Esophagus squamous epithelium (tissue), 5 donors: ENCODE results near the gene ABCB8. TPM values are rescaled to one million over a fixed set of nuclear protein-coding genes. Genes with fewer than 3 reads are reported as not detected.
"Not testable (repeated sequence)": the region's sequence is repeated elsewhere in the genome, so short reads cannot be mapped to it uniquely, and the experiment has no call there.

Experiments
- DNase-seq: peaks from one replicate; lab custom pipeline; 2025; lab: John Stamatoyannopoulos, UW
- H3K27ac ChIP-seq, 4 donors: fragments of 200-600 bp; sonication (generic); one replicate each; pipeline ENCODE4 v1.5.1; 2016 to 2019; ENCODE audit warnings: mild to moderate bottlenecking in 1 of 4
- H3K27me3 ChIP-seq, 4 donors: fragments of 200-600 bp; sonication (generic); 1 replicate in 3 of 4; 2 replicates in 1 of 4; pipeline versions ENCODE4 v1.5.1 to v1.6.0; 2017 to 2021; ENCODE audit warnings: antibody characterized with exemption in 1 of 4
- H3K36me3 ChIP-seq, 3 donors: fragments of 200-600 bp; sonication (generic); one replicate each; pipeline ENCODE4 v1.5.1; 2016 to 2019
- H3K4me1 ChIP-seq, 3 donors: fragments of 200-600 bp; sonication (generic); one replicate each; pipeline ENCODE4 v1.5.1; 2017 to 2019
- H3K4me3 ChIP-seq, 4 donors: fragments of 200-600 bp; sonication (generic); 1 replicate in 3 of 4; 2 replicates in 1 of 4; pipeline ENCODE4 v1.5.1; 2016 to 2019; ENCODE audit warnings: mild to moderate bottlenecking in 2 of 4, moderate library complexity in 1 of 4
- H3K9me3 ChIP-seq, 3 donors: fragments of 200-600 bp; sonication (generic); one replicate each; pipeline ENCODE4 v1.5.1; 2016 to 2019
- CTCF ChIP-seq, 6 experiments: fragments of 450-650 bp in 4 of 6; fragments of 200-600 bp in 2 of 6; sonication (generic) in 2 of 6; IDR thresholded peaks; one replicate each; pipeline ENCODE4 v1.5.1; 2016 to 2019; ENCODE audit warnings: antibody characterized with exemption in 6 of 6, mild to moderate bottlenecking in 4 of 6, moderate library complexity in 4 of 6
- POLR2A ChIP-seq, 4 donors: fragments of 450-650 bp; IDR thresholded peaks; one replicate each; pipeline ENCODE4 v1.6.1; 2017; ENCODE audit warnings: antibody characterized with exemption in 4 of 4, mild to moderate bottlenecking in 4 of 4, moderate library complexity in 3 of 4
- WGBS, 2 donors: methylation state at CpG; one replicate each; pipeline ENCODE4 v1.1.5; 2018; 5-methylcytosine and 5-hydroxymethylcytosine counted together
- intact Hi-C: fragments of 100-400 bp; cut with DNase I; formaldehyde crosslinking; loops from one replicate; pipeline ENCODE4 v1.15.0; 2022
- total RNA-seq, 4 donors: library from RNA; depleted of rRNA; stranded (reverse); fragments of >200 nt; gene quantifications; one replicate each; pipeline ENCODE4 v1.1.0, GENCODE V29; 2016
- donor health status: DM: yes; HTN: yes; CAD: no.

The ABCB8 gene
- total RNA-seq, 4 donors from 2014 or later: 23.1 to 41.0 (median 26.1) TPM

- DNase-seq: no peak
- intact Hi-C loops: loop anchor here (5.0 kb wide), 1 partner anchor 88 kb away; no protein-coding TSS in a partner anchor
- WGBS, 2 donors: 64 to 75% methylated on average over 3 to 4 of the region's 4 CpGs
Observed at GRCh38 chr7:151024435-151025056, 3.7 kb upstream of the ABCB8 start, which contains the start of gene ATG9B. Gene ATG9B (minus strand): TSS chr7:151024494. CDS start chr7:151024423, 71 bp downstream.

GRCh38 chr7:151025924-151026671 is 2.2 kb upstream of the ABCB8 start:
- peaks cover 0 to 3% (median 0%) of the 10 kb centered on the region in 4 donors for H3K27me3 ChIP-seq
- peaks cover 0 to 6% (median 0%) of the 10 kb centered on the region in 3 donors for H3K36me3 ChIP-seq
- H3K4me1 ChIP-seq: peaks cover 13 to 46% (median 15%) of the 10 kb centered on the region in 3 donors
- 76 to 79% methylated on average over 4 of the region's 4 CpGs for WGBS, 2 donors
- no peak for TF ChIP-seq CTCF (IDR thresholded peaks at IDR 0.05)
- TF ChIP-seq POLR2A (IDR thresholded peaks at IDR 0.05): no peak
- DNase-seq: no peak
- H3K4me3 ChIP-seq: no peak overlapping the region
- intact Hi-C loops: loop anchor here (5.0 kb wide), 1 partner anchor 86 kb away; no protein-coding TSS in a partner anchor
- H3K27ac ChIP-seq: peak overlapping the region; percentile 6 to 96 (median 80)
- no peaks in the 10 kb centered on the region for H3K9me3 ChIP-seq

More at GRCh38 chr7:151024435-151025056, 3.7 kb upstream of the ABCB8 start, which contains the start of gene ATG9B:
- Histone ChIP-seq H3K4me1 (peaks cover 14 to 48% (median 14%) of the 10 kb centered on the region in 3 donors), H3K27ac (peak within 1 kb of the TSS in 3 of 4 donors; percentile 8 to 89 (median 60)), H3K9me3 (no peaks in the 10 kb centered on the region), H3K36me3 (no peaks in the 10 kb centered on the region), H3K27me3 (peaks cover 0 to 18% (median 0%) of the 10 kb centered on the region in 4 donors), H3K4me3 (peak within 1 kb of the TSS in 3 of 4 donors; percentile 11 to 27 (median 12))
- no peak for TF ChIP-seq CTCF (IDR thresholded peaks at IDR 0.05)
- TF ChIP-seq POLR2A (IDR thresholded peaks at IDR 0.05): no peak

- not testable (repeated sequence) for DNase-seq, H3K27me3 ChIP-seq, H3K9me3 ChIP-seq
- peaks cover 0 to 15% (median 0%) of the 10 kb centered on the region in 3 donors for H3K36me3 ChIP-seq
- H3K4me3 ChIP-seq: peak overlapping the region in 3 of 4 donors; percentile 65 to 94 (median 92)
- intact Hi-C loops: loop anchor here (5.0 kb wide), 1 partner anchor 85 kb away; no protein-coding TSS in a partner anchor
- H3K4me1 ChIP-seq: peaks cover 13 to 46% (median 15%) of the 10 kb centered on the region in 3 donors
- peak in 1 of 4 donors; percentile 12 for TF ChIP-seq POLR2A (IDR thresholded peaks at IDR 0.05)
- WGBS, 2 donors: 31 to 47% methylated on average over 18 to 19 of the region's 19 CpGs
- H3K27ac ChIP-seq: peak overlapping the region; percentile 73 to 96 (median 90)
Observed at GRCh38 chr7:151026771-151027727, 1.2 kb upstream of the ABCB8 start.

DNA sequence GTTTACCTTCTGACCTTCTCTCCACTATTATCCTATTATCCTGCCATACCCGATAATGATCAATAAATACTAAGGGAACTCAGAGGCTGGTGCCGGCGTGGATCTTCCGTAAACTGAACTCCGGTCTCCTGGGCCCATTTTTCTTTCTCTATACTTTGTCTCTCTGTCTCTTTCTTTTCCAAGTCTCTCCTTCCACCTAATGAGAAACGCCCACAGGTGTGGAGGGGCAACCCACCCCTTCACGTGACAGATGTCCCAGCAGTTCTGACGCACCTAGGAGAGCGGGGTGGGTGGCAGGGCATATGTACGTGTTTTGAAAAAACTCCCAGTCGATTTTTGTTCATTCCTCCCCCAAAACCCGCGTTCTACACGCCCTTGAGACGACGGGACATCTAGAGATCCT is 521 bp upstream of the ABCB8 start:
- 16 to 22% methylated on average over 11 to 16 of the region's 16 CpGs for WGBS, 2 donors
- Histone ChIP-seq H3K4me3 (peak overlapping the region; percentile 62 to 94 (median 78)), H3K36me3 (peaks cover 0 to 19% (median 0%) of the 10 kb centered on the region in 3 donors), H3K27ac (peak overlapping the region; percentile 73 to 96 (median 90)), H3K4me1 (peaks cover 13 to 46% (median 15%) of the 10 kb centered on the region in 3 donors)
- not testable (repeated sequence) for H3K9me3 ChIP-seq, DNase-seq, H3K27me3 ChIP-seq
- intact Hi-C loops: loop anchor here (5.0 kb wide), 1 partner anchor 85 kb away; no protein-coding TSS in a partner anchor

GRCh38 chr7:151028948-151029501 is 775 bp downstream of the ABCB8 start:
- no peak for DNase-seq
- intact Hi-C loops: loop anchor here (5.0 kb wide), 1 partner anchor 83 kb away; no protein-coding TSS in a partner anchor
- H3K4me3 ChIP-seq: peak overlapping the region; percentile 62 to 94 (median 78)
- TF ChIP-seq POLR2A (IDR thresholded peaks at IDR 0.05): no peak
- no peak for TF ChIP-seq CTCF (IDR thresholded peaks at IDR 0.05)
- 35 to 48% methylated on average over 17 of the region's 17 CpGs for WGBS, 2 donors
- peaks cover 0 to 32% (median 0%) of the 10 kb centered on the region in 3 donors for H3K36me3 ChIP-seq
- H3K4me1 ChIP-seq: peaks cover 13 to 43% (median 15%) of the 10 kb centered on the region in 3 donors
- no peaks in the 10 kb centered on the region for H3K9me3 ChIP-seq
- H3K27me3 ChIP-seq: no peaks in the 10 kb centered on the region
- H3K27ac ChIP-seq: peak overlapping the region; percentile 73 to 96 (median 90)
